K562 (cell line): ENCODE results near the gene RAB1B. TPM values are rescaled to one million over a fixed set of nuclear protein-coding genes. Genes with fewer than 3 reads are reported as not detected.

Experiments used
- CTCFL ChIP-seq: IDR thresholded peaks from 2 replicates; pipeline ENCODE4 v1.6.1; 2011; ENCODE audit warnings: borderline replicate concordance, low read depth, mild to moderate bottlenecking, moderate library complexity, low read length; ENCODE audit not compliant: insufficient read depth, poor library complexity, severe bottlenecking
- GABPB1 ChIP-seq: sonication (generic); formaldehyde crosslinking; IDR thresholded peaks from 2 replicates; pipeline ENCODE4 v1.8.0; 2022; ENCODE audit warnings: mild to moderate bottlenecking, missing genetic modification reagents
- HCFC1 ChIP-seq: IDR thresholded peaks from 2 replicates; pipeline ENCODE4 v1.6.1; 2012; ENCODE audit warnings: low read depth, low read length, improper control_type of control experiment
- MAX ChIP-seq: sonication (generic); formaldehyde crosslinking; IDR thresholded peaks from 2 replicates; pipeline ENCODE4 v1.9.0; 2022; ENCODE audit warnings: mild to moderate bottlenecking, missing genetic modification reagents
- MYBL2 ChIP-seq, 2 experiments: fragments of 450-650 bp in 1 of 2; sonication (generic) in 1 of 2; formaldehyde crosslinking in 1 of 2; IDR thresholded peaks; 2 replicates each; pipeline versions ENCODE4 v1.6.1 to v1.8.1; 2017 to 2022; ENCODE audit warnings: borderline replicate concordance in 1 of 2, inconsistent platforms in 1 of 2, low read depth in 1 of 2, mild to moderate bottlenecking in 1 of 2, missing genetic modification reagents in 1 of 2, moderate library complexity in 1 of 2
- PHF8 ChIP-seq: fragments of 200-600 bp; sonication (generic); IDR thresholded peaks from 2 replicates; pipeline ENCODE4 v1.6.1; 2012; ENCODE audit warnings: mixed run types, mild to moderate bottlenecking, inconsistent platforms, low read length, moderate library complexity, borderline replicate concordance
- TFAP4 ChIP-seq: sonication (generic); formaldehyde crosslinking; IDR thresholded peaks from 2 replicates; pipeline ENCODE4 v1.8.0; 2022; ENCODE audit warnings: missing genetic modification reagents, mild to moderate bottlenecking, moderate library complexity, borderline replicate concordance
- ZBED1 ChIP-seq: IDR thresholded peaks from 2 replicates; pipeline ENCODE4 v1.6.1; 2014
- ZNF318 ChIP-seq, 2 experiments: fragments of 450-650 bp; IDR thresholded peaks; 2 replicates each; pipeline ENCODE4 v1.6.1; 2016; ENCODE audit warnings: mild to moderate bottlenecking in 2 of 2, borderline replicate concordance in 1 of 2, low read depth in 1 of 2, moderate library complexity in 1 of 2
- ZNF511 ChIP-seq: sonication (generic); formaldehyde crosslinking; IDR thresholded peaks from 2 replicates; pipeline ENCODE4 v1.8.0; 2022; ENCODE audit warnings: mild to moderate bottlenecking, missing genetic modification reagents
- polyA plus RNA-seq, 8 experiments: library from polyadenylated mRNA; depleted of rRNA in 4 of 8; stranded (reverse) in 5 of 8; unstranded in 3 of 8; fragments of >200 nt; fragmentation: Nextera tagmentation in 2 of 8; fragmentation: Illumina TruSeq in 1 of 8; extraction: Ambion mirVana in 2 of 8; extraction: Trizol in 1 of 8; gene quantifications; 2 replicates each; pipeline versions ENCODE4 v1.2.1 to v1.2.3, GENCODE V29; 2011 to 2014; ENCODE audit warnings: inconsistent platforms in 1 of 8, missing spikeins in 1 of 8
- total RNA-seq, 7 experiments: library from RNA; depleted of rRNA in 6 of 7; stranded (reverse); fragments of >200 nt in 6 of 7; fragmentation: Illumina TruSeq in 2 of 7; extraction: Trizol in 2 of 7; gene quantifications; 2 replicates each; pipeline versions ENCODE4 v1.2.1 to v1.2.3, GENCODE V29; 2011 to 2021; ENCODE audit warnings: low replicate concordance in 1 of 7

RAB1B gene
- total and polyA plus RNA-seq, 9 of the 15 experiments (the other 6 are each of a cell fraction or from before 2014, with no cell fraction given) = 5.6 to 146 (median 98.6) TPM

GRCh38 chr11:66267379-66268243 is 828 bp upstream of the RAB1B start (continued):
- TF ChIP-seq MYBL2 (IDR thresholded peaks at IDR 0.05; ENCODE audit: low read depth) (no peak), MYBL2 (CRISPR knock-in tag; IDR thresholded peaks at IDR 0.05; ENCODE audit: borderline replicate concordance) (no peak), ZBED1 (0 out of 2 replicates have a peak, but pooled peaks have one; percentile 30), TFAP4 (CRISPR knock-in tag) (0 out of 2 replicates have a peak, but pooled peaks have one; percentile 8), MAX (CRISPR knock-in tag) (0 out of 2 replicates have a peak, but pooled peaks have one; percentile 16), ZNF511 (CRISPR knock-in tag) (0 out of 2 replicates have a peak, but pooled peaks have one; percentile 25), HCFC1 (peak; percentile 20; the same call in 1 of the 2 replicates), CTCFL (peak; percentile 47), GABPB1 (CRISPR knock-in tag) (peak; percentile 29; the same call in 1 of the 2 replicates), ZNF318 (IDR thresholded peaks at IDR 0.05; ENCODE audit: borderline replicate concordance in 1 of 2, low read depth in 1 of 2) (0 out of 4 replicates have a peak, but pooled peaks of 1 of the 2 experiments have one; percentile 41), PHF8 (peak; percentile 64)
